A549 (cell line): ENCODE data around the gene ITSN1. TPM values are rescaled to one million over a fixed set of nuclear protein-coding genes. Genes with fewer than 3 reads are reported as not detected.

ENCODE experiments used
- ATAC-seq, 2 experiments: fragments of 200-7000 bp in 1 of 2; fragments of >200 bp in 1 of 2; cut with Nextera tagmentation in 1 of 2; cut with Tn5 transposase in 1 of 2; 3 replicates each; pipeline versions ENCODE4 v1.8.0 to v1.9.1; 2018 to 2020; ENCODE audit warnings: mild to moderate bottlenecking in 1 of 2, moderate library complexity in 1 of 2
- CTCF ChIA-PET: fragments of 300-600 bp; sonication (Branson Sonifier 250); formaldehyde crosslinking; extraction: SDS; loops from one replicate; lab custom pipeline; 2021; ENCODE audit warnings: antibody characterized with exemption, inconsistent platforms; lab: Yijun Ruan, JAX
- POLR2A ChIA-PET: fragments of 350-600 bp; formaldehyde crosslinking; extraction: SDS; loops from one replicate; lab custom pipeline; 2021; ENCODE audit warnings: antibody characterized with exemption, inconsistent platforms; lab: Yijun Ruan, JAX
- DNase-seq, 2 experiments: peaks; one replicate each; pipeline versions ENCODE4 v3.0.0 to v3.0.0-alpha.2; 2011 to 2016; ENCODE audit warnings: low read depth in 1 of 2, low spot score in 1 of 2
- FAIRE-seq: peaks from 2 replicates; lab custom pipeline; 2011; peaks lifted over from hg19 to GRCh38; lab: Jason Lieb, UNC
- H3K27ac ChIP-seq, 2 experiments: fragments of >200 bp; sonication (Bioruptor Twin); formaldehyde crosslinking; 3 replicates each; pipeline ENCODE4 v1.5.1; 2016 to 2017
- H3K4me1 ChIP-seq: fragments of >200 bp; sonication (Bioruptor Twin); formaldehyde crosslinking; 3 replicates; pipeline ENCODE4 v1.6.1; 2016
- H3K4me2 ChIP-seq: fragments of >200 bp; sonication (Bioruptor Twin); formaldehyde crosslinking; 3 replicates; pipeline ENCODE4 v1.6.1; 2016
- H3K4me3 ChIP-seq: fragments of >200 bp; sonication (Bioruptor Twin); formaldehyde crosslinking; 3 replicates; pipeline ENCODE4 v1.5.1; 2016
- H3K9me3 ChIP-seq: fragments of >200 bp; sonication (Bioruptor Twin); formaldehyde crosslinking; 3 replicates; pipeline ENCODE4 v1.6.1; 2016
- BCL3 ChIP-seq: fragments of >200 bp; sonication (Bioruptor Twin); formaldehyde crosslinking; IDR thresholded peaks from 3 replicates; pipeline ENCODE4 v1.6.1; 2016
- BHLHE40 ChIP-seq: IDR thresholded peaks from 2 replicates; pipeline ENCODE4 v1.6.1; 2012; ENCODE audit warnings: low read depth, low read length, inconsistent platforms
- CHD2 ChIP-seq: fragments of 150-350 bp; IDR thresholded peaks from 2 replicates; pipeline ENCODE4 v1.6.1; 2014; ENCODE audit warnings: low read length; ENCODE audit not compliant: partially characterized antibody
- CHD4 ChIP-seq: fragments of 200-600 bp; sonication (generic); IDR thresholded peaks from 2 replicates; pipeline ENCODE4 v1.6.1; 2016; ENCODE audit warnings: antibody characterized with exemption, mild to moderate bottlenecking, borderline replicate concordance
- EHF ChIP-seq: fragments of 250-450 bp; sonication (Bioruptor Pico); IDR thresholded peaks from 2 replicates; pipeline ENCODE4 v1.5.0; 2020; ENCODE audit warnings: mild to moderate bottlenecking
- EHMT2 ChIP-seq: fragments of 200-600 bp; sonication (generic); IDR thresholded peaks from 2 replicates; pipeline ENCODE4 v1.6.1; 2016; ENCODE audit warnings: antibody characterized with exemption, low read depth, mild to moderate bottlenecking, moderate library complexity
- EP300 ChIP-seq, 2 experiments: fragments of >200 bp; sonication (Bioruptor Twin); formaldehyde crosslinking; IDR thresholded peaks; 2 replicates in 1 of 2; 3 replicates in 1 of 2; pipeline ENCODE4 v1.6.1; 2016 to 2017
- FOSB ChIP-seq: fragments of 250-450 bp; sonication (Bioruptor Pico); IDR thresholded peaks from 2 replicates; pipeline ENCODE4 v1.5.0; 2020; ENCODE audit warnings: mild to moderate bottlenecking, moderate library complexity
- FOXS1 ChIP-seq: fragments of 250-450 bp; sonication (Bioruptor Pico); IDR thresholded peaks from 2 replicates; pipeline ENCODE4 v1.5.0; 2020; ENCODE audit warnings: mild to moderate bottlenecking, moderate library complexity
- HES2 ChIP-seq: fragments of >200 bp; sonication (Bioruptor Twin); formaldehyde crosslinking; IDR thresholded peaks from 2 replicates; pipeline ENCODE4 v1.6.1; 2016
- HOXA7 ChIP-seq: fragments of 250-450 bp; sonication (Bioruptor Pico); IDR thresholded peaks from 2 replicates; pipeline ENCODE4 v1.5.0; 2020; ENCODE audit warnings: mild to moderate bottlenecking, moderate library complexity
- HOXB5 ChIP-seq: fragments of 250-450 bp; sonication (Bioruptor Pico); IDR thresholded peaks from 2 replicates; pipeline ENCODE4 v1.5.0; 2020; ENCODE audit warnings: mild to moderate bottlenecking, moderate library complexity
- JUN ChIP-seq, 2 experiments: fragments of >200 bp; sonication (Bioruptor Twin); formaldehyde crosslinking; IDR thresholded peaks; 2 replicates in 1 of 2; 3 replicates in 1 of 2; pipeline ENCODE4 v1.6.1; 2016 to 2017
- KDM5A ChIP-seq: fragments of 200-600 bp; sonication (generic); IDR thresholded peaks from 2 replicates; pipeline ENCODE4 v1.6.1; 2016; ENCODE audit warnings: antibody characterized with exemption, mild to moderate bottlenecking
- MAFK ChIP-seq: fragments of 450-650 bp; IDR thresholded peaks from 2 replicates; pipeline ENCODE4 v1.6.1; 2014; ENCODE audit not compliant: partially characterized antibody
- NFE2L2 ChIP-seq: fragments of 150-350 bp; conservative IDR thresholded peaks from 2 replicates; pipeline ENCODE4 v1.6.1; 2014; ENCODE audit warnings: low read length
- NR3C1 ChIP-seq: fragments of >200 bp; sonication (Bioruptor Twin); formaldehyde crosslinking; IDR thresholded peaks from 3 replicates; pipeline ENCODE4 v1.6.1; 2017
- PBX3 ChIP-seq: IDR thresholded peaks from 2 replicates; pipeline ENCODE4 v1.6.1; 2012
- PHF8 ChIP-seq: fragments of 200-600 bp; sonication (generic); IDR thresholded peaks from 2 replicates; pipeline ENCODE4 v1.6.1; 2016; ENCODE audit warnings: low read depth, mild to moderate bottlenecking, antibody characterized with exemption, moderate library complexity, borderline replicate concordance
- POLR2A ChIP-seq: IDR thresholded peaks from 2 replicates; pipeline ENCODE4 v1.6.1; 2012; ENCODE audit warnings: mild to moderate bottlenecking, low read length
- POLR2AphosphoS2 ChIP-seq: conservative IDR thresholded peaks from 2 replicates; pipeline ENCODE4 v1.6.1; 2012; ENCODE audit warnings: low read length, improper control_type of control experiment, inconsistent platforms
- REST ChIP-seq: fragments of 200-600 bp; sonication (generic); IDR thresholded peaks from 2 replicates; pipeline ENCODE4 v1.6.1; 2016; ENCODE audit warnings: antibody characterized with exemption, mild to moderate bottlenecking, moderate library complexity
- RNF2 ChIP-seq: fragments of 200-600 bp; sonication (generic); IDR thresholded peaks from 2 replicates; pipeline ENCODE4 v1.6.1; 2016; ENCODE audit warnings: low read depth, mild to moderate bottlenecking, antibody characterized with exemption, moderate library complexity, borderline replicate concordance
- SREBF2 ChIP-seq: fragments of 450-650 bp; IDR thresholded peaks from 2 replicates; pipeline ENCODE4 v1.6.1; 2014; ENCODE audit warnings: mild to moderate bottlenecking, moderate library complexity
- WGBS: methylation state at CpG from one replicate; pipeline ENCODE4 v1.1.6; 2017; ENCODE audit errors: missing lambda C conversion rate; 5-methylcytosine and 5-hydroxymethylcytosine counted together
- polyA plus RNA-seq, 4 experiments: library from polyadenylated mRNA; depleted of rRNA in 3 of 4; stranded (reverse); fragments of >200 nt; fragmentation: RNase III in 1 of 4; extraction: RNeasy Plus Mini Kit Qiagen cat#74134 plus additional on column Dnase treatment in 1 of 4; gene quantifications; 2 replicates in 3 of 4; 3 replicates in 1 of 4; pipeline ENCODE4 v1.2.3, GENCODE V29; 2011 to 2017

The ITSN1 gene
- polyA plus RNA-seq, 2 of the 4 experiments (the other 2 are of a cell fraction) = 15.2 to 23.7 TPM

- no peak for DNase-seq
- Histone ChIP-seq H3K4me2 (no peak overlapping the region), H3K4me3 (no peak overlapping the region), H3K27ac (no peak overlapping the region), H3K4me1 (peaks cover 9% of the 10 kb centered on the region; the same call in 1 of the 3 replicates), H3K9me3 (no peaks in the 10 kb centered on the region)
- no peak for ATAC-seq
- 93% methylated on average over 2 of the region's 2 CpGs for WGBS
- no peak for TF ChIP-seq POLR2A
- no peak for TF ChIP-seq RNF2
- TF ChIP-seq EP300 (IDR thresholded peaks at IDR 0.05) = no peak
- no peak for TF ChIP-seq CHD2
- no peak for TF ChIP-seq POLR2AphosphoS2
- FAIRE-seq = no peak
- ChIA-PET CTCF (interaction anchor here (1.3 kb wide), 1 partner anchor 128 kb away, joined by 4 read pairs; no protein-coding TSS in a partner anchor), POLR2A (no interaction called here)
These were observed 91.3 kb downstream of the ITSN1 start for GRCh38 chr21:33733601-33734000.

- H3K27ac ChIP-seq = no peak overlapping the region
- no peak for TF ChIP-seq NFE2L2
- no peak for TF ChIP-seq BCL3
- TF ChIP-seq KDM5A = no peak
- no peak for TF ChIP-seq CHD4
- TF ChIP-seq NR3C1 = no peak
- TF ChIP-seq JUN (IDR thresholded peaks at IDR 0.05) = no peak
- TF ChIP-seq HES2 = no peak
- no peak for TF ChIP-seq SREBF2
- TF ChIP-seq EHMT2 = no peak
- no peak for TF ChIP-seq PHF8
- no peak for TF ChIP-seq PBX3
- no peak for TF ChIP-seq POLR2AphosphoS2
- TF ChIP-seq EHF (CRISPR knock-in tag) = no peak
- TF ChIP-seq MAFK = no peak
- TF ChIP-seq, all 56 proteins: peak for 0
- 94% methylated on average over 3 of the region's 3 CpGs for WGBS
- Histone ChIP-seq H3K9me3 (no peaks in the 10 kb centered on the region), H3K4me3 (no peak overlapping the region), H3K4me2 (no peak overlapping the region), H3K4me1 (peaks cover 9% of the 10 kb centered on the region; the same call in 1 of the 3 replicates)
- ChIA-PET CTCF (interaction anchor here (1.2 to 1.3 kb wide), 2 partner anchors 60 to 129 kb away, joined by 3 to 4 read pairs; no protein-coding TSS in a partner anchor), POLR2A (no interaction called here)
- no peak for DNase-seq
- no peak for ATAC-seq
- no peak for FAIRE-seq
These were observed 92.0 kb downstream of the ITSN1 start for GRCh38 chr21:33734291-33734690.

GRCh38 chr21:33734818-33735217 lies 92.5 kb downstream of the ITSN1 start:
- no peak for DNase-seq
- Histone ChIP-seq H3K4me3 (no peak overlapping the region), H3K9me3 (no peaks in the 10 kb centered on the region), H3K27ac (no peak overlapping the region), H3K4me2 (no peak overlapping the region), H3K4me1 (peaks cover 9% of the 10 kb centered on the region; the same call in 1 of the 3 replicates)
- ChIA-PET POLR2A (no interaction called here), CTCF (interaction anchor here (0.6 to 1.3 kb wide), 3 partner anchors 18 to 129 kb away, joined by 3 to 4 read pairs (median 3); no protein-coding TSS in a partner anchor)
- no peak for FAIRE-seq
- TF ChIP-seq NFE2L2 (no peak), HES2 (no peak), HOXA7 (no peak), MAFK (no peak), RNF2 (no peak), BHLHE40 (no peak), PBX3 (no peak), FOSB (CRISPR knock-in tag) (no peak), REST (no peak), CHD4 (no peak), FOXS1 (no peak), PHF8 (no peak), EHMT2 (no peak), HOXB5 (CRISPR knock-in tag) (no peak), CHD2 (no peak)
- no peak for ATAC-seq
- 89% methylated on average over 2 of the region's 2 CpGs for WGBS
